HG02970 (cell line): ENCODE data around the gene GPAT3.
"Not testable (repeated sequence)": the region's sequence is repeated elsewhere in the genome, so short reads cannot be mapped to it uniquely, and the experiment has no call there.

ENCODE experiments used
- ATAC-seq: cut with Tn5 transposase; IDR thresholded peaks from one replicate; pipeline ENCODE4 v1.9.1; 2021; ENCODE audit warnings: mild to moderate bottlenecking, moderate library complexity, moderate number of reproducible peaks; ENCODE audit not compliant: unreplicated experiment, low FRiP score

Gene GPAT3

GRCh38 chr4:83591056-83591455, 55.1 kb downstream of the GPAT3 start:
- ATAC-seq: no peak

GRCh38 chr4:83591730-83592129, 55.8 kb downstream of the GPAT3 start:
- no peak for ATAC-seq

GRCh38 chr4:83599183-83599582, 63.3 kb downstream of the GPAT3 start:
- ATAC-seq: no peak

GRCh38 chr4:83603129-83603528, 67.2 kb downstream of the GPAT3 start:
- no peak for ATAC-seq

- no peak for ATAC-seq
These were observed 68.4 kb downstream of the GPAT3 start for GRCh38 chr4:83604321-83604720.

- no peak for ATAC-seq
These were observed 69.3 kb downstream of the GPAT3 start for GRCh38 chr4:83605210-83605609.

- no peak for ATAC-seq
These were observed 69.8 kb downstream of the GPAT3 start for GRCh38 chr4:83605744-83606172.

GRCh38 chr4:83606460-83606859, 70.6 kb downstream of the GPAT3 start:
- no peak for ATAC-seq

GRCh38 chr4:83606898-83607297, 71.0 kb downstream of the GPAT3 start:
- no peak for ATAC-seq

- ATAC-seq: no peak
These were observed 73.5 kb downstream of the GPAT3 start for GRCh38 chr4:83609365-83609764.

- ATAC-seq: no peak
These were observed 74.8 kb downstream of the GPAT3 start for GRCh38 chr4:83610729-83611128.

GRCh38 chr4:83613023-83613422, 77.1 kb downstream of the GPAT3 start:
- no peak for ATAC-seq

- no peak for ATAC-seq
These were observed 78.1 kb downstream of the GPAT3 start for GRCh38 chr4:83613994-83614393.

GRCh38 chr4:83616252-83616651, 80.3 kb downstream of the GPAT3 start:
- no peak for ATAC-seq

- ATAC-seq: no peak
These were observed 81.6 kb downstream of the GPAT3 start for GRCh38 chr4:83617371-83618035.

GRCh38 chr4:83618431-83618830, 82.5 kb downstream of the GPAT3 start:
- no peak for ATAC-seq

GRCh38 chr4:83618991-83619645, 83.2 kb downstream of the GPAT3 start:
- no peak for ATAC-seq

GRCh38 chr4:83622127-83622526, 86.2 kb downstream of the GPAT3 start:
- not testable (repeated sequence) for ATAC-seq

GRCh38 chr4:83625821-83626220, 89.9 kb downstream of the GPAT3 start:
- ATAC-seq: no peak

GRCh38 chr4:83626245-83626836, 90.4 kb downstream of the GPAT3 start:
- ATAC-seq: no peak

GRCh38 chr4:83629945-83630721, 94.2 kb downstream of the GPAT3 start:
- ATAC-seq: no peak
